Femur (tissue), 1 donor: Measurements from ENCODE around the gene LANCL1.
"Not testable (repeated sequence)": the region's sequence is repeated elsewhere in the genome, so short reads cannot be mapped to it uniquely, and the experiment has no call there.

Source experiments
- DNase-seq: peaks from one replicate; pipeline ENCODE4 v3.0.0-alpha.2; 2017

Gene LANCL1

GRCh38 chr2:210459407-210459806 is 17.2 kb downstream of the LANCL1 start:
- no peak for DNase-seq

- no peak for DNase-seq
These were observed 18.2 kb downstream of the LANCL1 start for GRCh38 chr2:210458395-210458794.

GRCh38 chr2:210456571-210456970 is 20.0 kb downstream of the LANCL1 start:
- no peak for DNase-seq

- no peak for DNase-seq
These were observed 22.2 kb downstream of the LANCL1 start for GRCh38 chr2:210454336-210454735.

GRCh38 chr2:210452194-210452593 is 24.4 kb downstream of the LANCL1 start:
- no peak for DNase-seq

- not testable (repeated sequence) for DNase-seq
These were observed 25.6 kb downstream of the LANCL1 start for GRCh38 chr2:210450942-210451341.

DNA sequence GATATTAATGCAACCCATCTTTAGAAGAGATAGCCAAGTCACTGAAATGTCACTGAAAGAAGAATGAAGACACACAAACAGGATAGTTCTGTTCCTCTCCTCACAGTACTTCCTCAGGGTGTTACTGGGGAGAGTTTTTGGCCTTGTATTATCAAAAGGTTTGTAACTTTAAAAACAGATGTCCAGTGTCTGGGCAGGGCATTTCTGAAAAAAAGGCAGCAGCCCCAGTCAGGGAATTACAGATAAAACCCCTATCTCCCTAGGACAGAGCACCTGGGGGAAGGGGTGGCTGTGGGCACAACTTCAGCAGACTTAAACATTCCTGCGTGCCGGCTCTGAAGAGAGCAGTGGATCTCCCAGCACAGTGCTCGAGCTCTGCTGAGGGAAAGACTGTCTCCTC is 30.8 kb downstream of the LANCL1 start:
- DNase-seq: no peak

GRCh38 chr2:210445116-210445707 is 31.3 kb downstream of the LANCL1 start:
- no peak for DNase-seq

DNA sequence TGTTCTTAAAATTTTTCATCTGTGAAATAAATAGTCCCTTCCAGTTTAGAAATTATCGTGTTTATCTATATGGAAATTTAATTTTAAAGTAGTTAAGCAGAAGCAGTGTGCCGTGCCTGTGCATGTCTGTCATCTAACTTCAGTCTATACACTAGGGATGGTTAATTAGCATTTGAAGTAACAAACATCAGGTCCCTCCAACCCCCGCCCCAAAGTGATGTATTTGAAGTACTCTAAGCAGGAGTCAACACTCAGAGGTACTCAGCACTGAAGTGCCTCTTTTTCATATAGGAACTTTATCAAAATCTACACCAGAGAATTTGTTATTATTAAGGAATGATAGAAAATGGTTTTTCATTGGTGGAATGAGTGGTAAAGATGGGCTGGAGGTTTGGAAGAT is 33.0 kb downstream of the LANCL1 start:
- DNase-seq: no peak

- DNase-seq: no peak
These were observed 33.7 kb downstream of the LANCL1 start for GRCh38 chr2:210442878-210443277.

GRCh38 chr2:210442457-210442856 is 34.1 kb downstream of the LANCL1 start:
- DNase-seq: no peak

- DNase-seq: no peak
These were observed 36.4 kb downstream of the LANCL1 start for GRCh38 chr2:210440206-210440605.

DNA sequence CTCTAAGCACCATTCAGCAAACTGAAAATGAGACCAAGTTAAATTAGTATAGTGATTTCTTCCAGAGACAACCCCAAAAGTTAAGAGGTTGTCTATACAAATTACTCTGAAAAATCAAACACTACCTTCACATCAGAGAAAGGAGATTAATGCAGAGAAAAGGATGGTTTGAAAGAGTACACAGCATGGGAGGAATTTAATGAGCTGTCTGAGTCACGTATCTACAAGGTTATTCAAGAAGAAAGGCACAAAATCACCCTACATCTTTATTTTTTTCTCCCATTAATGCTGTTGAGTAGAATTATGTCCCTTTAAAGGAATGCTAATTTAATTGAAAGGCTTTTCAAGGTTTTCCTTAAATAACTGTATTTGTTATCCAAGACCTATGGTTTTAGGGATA is 41.1 kb downstream of the LANCL1 start:
- DNase-seq: no peak

DNA sequence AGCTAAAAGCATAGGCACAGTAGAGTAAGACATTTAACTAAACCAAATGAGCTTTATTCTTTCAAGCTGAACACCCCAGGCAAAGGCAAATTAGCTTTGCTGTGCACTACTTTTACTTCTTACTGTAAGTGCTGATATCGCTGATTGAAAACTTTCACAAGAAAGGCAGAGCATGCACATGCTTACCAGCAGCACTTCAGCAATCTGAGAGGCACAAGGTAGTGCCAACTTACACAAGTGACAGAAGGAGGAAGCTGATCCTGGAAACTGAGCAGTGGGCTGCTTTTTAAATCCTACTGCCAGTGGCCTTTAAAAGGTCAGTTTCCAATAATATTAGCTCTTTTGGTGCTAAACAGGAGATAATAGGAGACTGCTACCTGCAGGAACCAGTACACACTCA is 43.9 kb downstream of the LANCL1 start:
- no peak for DNase-seq

DNA sequence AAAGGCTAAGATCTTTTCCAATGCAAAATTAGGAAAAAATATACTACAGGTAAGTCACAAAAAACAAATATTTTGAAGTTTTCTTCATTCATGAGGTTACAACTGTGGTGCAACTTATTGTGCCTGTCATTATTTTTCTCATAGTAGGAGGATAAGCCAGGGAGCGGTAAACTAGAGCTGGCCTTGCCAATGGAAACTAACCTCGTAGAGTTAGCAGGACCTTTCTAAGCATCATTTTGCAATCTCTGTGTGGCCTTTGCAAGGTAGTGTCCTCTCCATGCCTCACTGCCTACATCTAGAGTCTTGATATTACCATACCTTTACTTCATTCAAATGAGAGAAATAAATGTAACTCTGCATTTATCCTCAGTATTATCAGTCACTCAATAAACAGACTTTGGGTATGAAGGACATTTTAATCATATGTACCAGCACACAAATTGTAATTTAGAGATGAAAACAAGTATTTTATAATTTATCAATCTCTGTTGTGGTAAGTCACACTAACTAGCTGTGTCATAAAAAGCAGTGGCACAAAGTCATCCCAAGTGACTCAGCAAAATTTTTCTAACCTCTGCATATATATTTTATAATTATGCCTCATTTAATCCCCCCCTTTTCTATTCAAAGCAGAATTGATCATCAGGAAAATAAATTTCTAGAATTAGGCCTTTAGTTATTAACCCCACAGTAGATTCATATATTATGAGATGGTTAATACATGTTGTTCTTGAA is 47.0 kb downstream of the LANCL1 start:
- no peak for DNase-seq

- no peak for DNase-seq
These were observed 48.0 kb downstream of the LANCL1 start for GRCh38 chr2:210428393-210429179.

DNA sequence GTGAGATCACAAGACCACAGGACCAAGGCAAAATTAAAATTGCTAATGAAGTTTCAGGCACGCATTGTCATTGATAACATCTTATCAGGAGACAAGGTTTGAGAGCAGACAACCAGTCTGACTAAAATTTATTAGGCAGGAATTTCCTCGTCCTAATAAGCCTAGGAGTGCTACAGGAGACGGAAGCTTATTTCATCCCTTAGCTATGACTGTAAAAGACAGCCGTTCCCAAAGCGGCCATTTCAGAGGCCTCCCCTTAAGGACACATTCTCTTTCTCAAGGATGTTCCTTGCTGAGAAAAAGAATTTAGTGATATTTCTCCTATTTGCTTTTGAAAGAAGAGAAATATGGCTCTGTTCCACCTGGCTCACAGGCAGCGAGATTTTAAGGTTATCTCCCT is 49.2 kb downstream of the LANCL1 start:
- not testable (repeated sequence) for DNase-seq

DNA sequence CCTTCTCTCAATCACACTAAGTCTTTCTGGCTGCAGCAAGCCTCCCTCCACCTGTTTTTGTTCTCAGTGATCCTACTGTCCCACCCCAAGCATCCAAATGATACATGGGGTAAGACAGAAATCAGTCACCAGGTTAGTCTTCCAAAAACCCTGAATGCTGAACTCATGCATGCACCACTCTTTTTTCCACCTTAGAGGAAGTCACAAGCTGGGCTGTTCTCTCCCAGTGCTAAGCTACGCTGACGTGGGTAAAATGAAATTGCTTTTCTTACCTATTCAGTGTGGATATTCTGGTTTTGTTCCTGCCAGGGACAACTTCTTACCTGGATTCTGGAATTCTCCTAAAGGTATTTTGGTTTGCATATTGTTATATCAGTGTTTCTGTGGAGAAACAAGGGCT is 54.2 kb downstream of the LANCL1 start:
- DNase-seq: no peak

DNA sequence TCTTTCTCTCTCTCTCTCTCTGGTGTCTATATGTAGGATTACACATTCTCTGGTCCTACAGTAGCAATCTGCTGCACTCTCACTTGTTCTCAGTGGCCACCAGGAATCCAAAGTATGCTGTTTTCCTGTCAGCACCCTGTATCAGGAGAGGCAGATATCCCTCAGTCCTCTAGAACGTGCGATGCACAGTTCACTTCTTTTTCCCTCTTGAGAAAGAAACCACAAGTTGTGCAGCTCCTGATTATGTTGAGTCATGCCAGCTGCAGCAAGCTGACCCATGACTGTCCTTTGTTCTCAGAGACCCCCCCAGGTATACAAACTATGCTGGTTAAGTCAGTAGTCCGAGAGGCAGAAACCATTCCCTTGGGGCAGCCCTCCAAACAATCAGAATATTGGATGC is 54.6 kb downstream of the LANCL1 start:
- DNase-seq: no peak

GRCh38 chr2:210412660-210413059 is 63.9 kb downstream of the LANCL1 start:
- DNase-seq: no peak

GRCh38 chr2:210410542-210410941 is 66.0 kb downstream of the LANCL1 start:
- DNase-seq: no peak

GRCh38 chr2:210399440-210400041 is 77.0 kb downstream of the LANCL1 start:
- DNase-seq: no peak

DNA sequence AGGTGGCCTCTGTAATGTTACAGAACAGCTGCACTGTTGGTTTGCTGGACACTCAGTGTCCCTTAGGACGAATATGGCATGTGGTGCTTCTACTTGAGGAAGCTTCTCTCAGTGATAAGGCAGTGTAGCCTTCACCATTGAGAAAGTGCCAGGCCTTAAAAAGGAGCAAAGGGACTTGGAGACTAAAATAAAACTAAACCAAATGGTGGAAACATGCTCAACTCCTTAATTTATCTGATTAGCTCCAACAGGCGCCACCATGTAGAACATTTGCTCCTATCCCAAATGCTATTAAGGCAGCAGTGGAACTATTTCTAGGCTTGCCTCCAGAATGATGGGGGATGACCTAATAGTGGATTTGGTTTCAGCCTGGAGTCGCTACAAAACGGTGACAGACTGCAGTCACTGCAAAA is 84.1 kb downstream of the LANCL1 start:
- DNase-seq: peak; percentile 65

DNA sequence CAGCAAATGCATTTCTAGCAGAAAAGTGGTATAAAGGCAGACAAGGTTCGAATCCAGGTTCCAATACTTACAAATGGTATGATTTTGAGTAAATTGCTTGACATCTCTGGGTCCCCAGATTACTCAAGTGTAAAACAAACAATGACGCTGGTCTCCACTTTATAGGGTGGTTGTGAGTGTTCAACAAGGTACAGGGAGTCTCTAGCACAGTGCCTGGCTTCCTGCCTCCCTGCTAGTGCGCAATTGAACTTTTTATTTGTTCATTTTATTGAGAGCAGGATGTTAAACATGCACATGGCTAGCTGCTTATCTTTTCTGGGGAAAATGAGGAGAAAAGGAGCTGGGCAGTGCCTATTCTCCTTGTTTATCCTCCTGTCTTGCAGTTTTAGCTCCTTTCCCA is 86.7 kb downstream of the LANCL1 start:
- no peak for DNase-seq
